GM12801 (cell line): Measurements from ENCODE around the gene TSR3.

Experiments used
- CTCF ChIP-seq: IDR thresholded peaks from one replicate; pipeline ENCODE4 v1.5.1; 2011; ENCODE audit warnings: control low read depth; ENCODE audit not compliant: insufficient read length; ENCODE audit errors: extremely low read depth

Gene TSR3

GRCh38 chr16:1348926-1349325 lies 2.8 kb downstream of the TSR3 start:
- no peak for TF ChIP-seq CTCF

GRCh38 chr16:1348441-1348840 lies 3.2 kb downstream of the TSR3 start:
- TF ChIP-seq CTCF, result no peak

- TF ChIP-seq CTCF, result no peak
Measured at GRCh38 chr16:1347962-1348361, 3.7 kb downstream of the TSR3 start.

GRCh38 chr16:1347286-1347855 lies 4.3 kb downstream of the TSR3 start:
- no peak for TF ChIP-seq CTCF

GRCh38 chr16:1346422-1347285 lies 5.0 kb downstream of the TSR3 start:
- TF ChIP-seq CTCF, result no peak

GRCh38 chr16:1345651-1346421 lies 5.8 kb downstream of the TSR3 start:
- no peak for TF ChIP-seq CTCF

- no peak for TF ChIP-seq CTCF
Measured at GRCh38 chr16:1345087-1345486, 6.6 kb downstream of the TSR3 start.
